Posterior vena cava (tissue), 2 donors: ENCODE measurements around the gene TSPEAR. TPM values are rescaled to one million over a fixed set of nuclear protein-coding genes. Genes with fewer than 3 reads are reported as not detected.

ENCODE experiments used
- DNase-seq: peaks from one replicate; pipeline ENCODE4 v3.0.0-alpha.2; 2020; ENCODE audit warnings: low spot score
- intact Hi-C, 2 donors: fragments of 100-400 bp; cut with DNase I; formaldehyde crosslinking; loops; one replicate each; pipeline versions ENCODE4 v1.14.1 to v1.14.2; 2022 to 2023
- total RNA-seq, 2 donors: library from RNA; stranded (reverse); fragmentation: NEBNext Ultra II Directional; extraction: Animal tissue kit (Norgen Biotek cat#: 25700); gene quantifications; one replicate each; pipeline ENCODE4 v1.2.1, GENCODE V29; 2021
- donor health status: DM: yes; HTN: yes; CAD: no.
- donor health status: DM: yes; HTN: yes; CAD: no.

Gene TSPEAR
- total RNA-seq, 2 donors from 2014 or later, result 0.14 to 0.48 TPM

DNA sequence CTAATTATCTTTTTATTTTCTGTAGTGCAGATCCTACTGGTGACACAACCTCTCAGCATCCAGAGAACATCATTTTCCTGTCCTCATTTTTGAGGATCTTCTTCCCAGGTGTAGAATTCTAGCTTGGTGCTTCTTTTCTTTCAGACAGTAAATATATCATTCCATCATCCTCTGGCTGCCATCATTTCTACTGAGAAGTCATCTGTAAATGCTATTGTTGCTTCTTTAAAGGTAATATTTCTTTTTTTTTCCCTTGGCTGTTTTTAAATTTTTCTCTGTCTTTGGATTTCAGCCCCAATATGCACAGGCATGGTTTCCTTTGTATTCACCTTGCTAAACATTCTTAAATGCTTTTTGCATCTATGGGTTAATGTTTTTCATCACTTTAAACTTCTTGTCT, 87.8 kb downstream of the TSPEAR start:
- intact Hi-C loops, result no loop called here
- no peak for DNase-seq

GRCh38 chr21:44619886-44620285, 91.5 kb downstream of the TSPEAR start:
- intact Hi-C loops, result loop anchor here in 1 of 2 donors (10.0 kb wide), 1 partner anchor 295 kb away; no protein-coding TSS in a partner anchor
- DNase-seq, result no peak

GRCh38 chr21:44618909-44619308, 92.5 kb downstream of the TSPEAR start:
- intact Hi-C loops, result loop anchor here in 1 of 2 donors (10.0 kb wide), 1 partner anchor 296 kb away; no protein-coding TSS in a partner anchor
- DNase-seq, result no peak

GRCh38 chr21:44618504-44618903, 92.9 kb downstream of the TSPEAR start:
- no peak for DNase-seq
- intact Hi-C loops, result loop anchor here in 1 of 2 donors (10.0 kb wide), 1 partner anchor 296 kb away; no protein-coding TSS in a partner anchor

- intact Hi-C loops, result loop anchor here in 1 of 2 donors (10.0 kb wide), 1 partner anchor 298 kb away; no protein-coding TSS in a partner anchor
These were observed 94.3 kb downstream of the TSPEAR start for GRCh38 chr21:44617071-44617501.

DNA sequence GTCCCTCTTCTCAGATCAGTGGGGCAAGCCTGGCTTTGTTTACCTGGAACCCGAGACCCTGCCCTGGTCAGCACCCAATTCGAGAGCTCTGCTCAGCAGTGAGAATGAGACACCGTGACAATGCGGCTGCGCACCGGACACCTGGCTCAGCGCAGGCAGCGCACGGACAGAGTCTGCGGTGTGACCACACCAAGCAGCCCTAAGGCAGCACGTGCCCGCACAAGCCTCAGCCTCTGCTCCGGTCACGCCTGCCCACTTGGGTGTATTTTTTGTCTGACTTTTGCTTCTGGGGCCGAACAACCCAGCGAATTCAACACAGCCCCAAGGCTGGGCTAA, 94.8 kb downstream of the TSPEAR start:
- DNase-seq, result peak; percentile 50
- intact Hi-C loops, result loop anchor here in 1 of 2 donors (10.0 kb wide), 1 partner anchor 298 kb away; no protein-coding TSS in a partner anchor

More at GRCh38 chr21:44617071-44617501, 94.3 kb downstream of the TSPEAR start:
- no peak for DNase-seq

DNA sequence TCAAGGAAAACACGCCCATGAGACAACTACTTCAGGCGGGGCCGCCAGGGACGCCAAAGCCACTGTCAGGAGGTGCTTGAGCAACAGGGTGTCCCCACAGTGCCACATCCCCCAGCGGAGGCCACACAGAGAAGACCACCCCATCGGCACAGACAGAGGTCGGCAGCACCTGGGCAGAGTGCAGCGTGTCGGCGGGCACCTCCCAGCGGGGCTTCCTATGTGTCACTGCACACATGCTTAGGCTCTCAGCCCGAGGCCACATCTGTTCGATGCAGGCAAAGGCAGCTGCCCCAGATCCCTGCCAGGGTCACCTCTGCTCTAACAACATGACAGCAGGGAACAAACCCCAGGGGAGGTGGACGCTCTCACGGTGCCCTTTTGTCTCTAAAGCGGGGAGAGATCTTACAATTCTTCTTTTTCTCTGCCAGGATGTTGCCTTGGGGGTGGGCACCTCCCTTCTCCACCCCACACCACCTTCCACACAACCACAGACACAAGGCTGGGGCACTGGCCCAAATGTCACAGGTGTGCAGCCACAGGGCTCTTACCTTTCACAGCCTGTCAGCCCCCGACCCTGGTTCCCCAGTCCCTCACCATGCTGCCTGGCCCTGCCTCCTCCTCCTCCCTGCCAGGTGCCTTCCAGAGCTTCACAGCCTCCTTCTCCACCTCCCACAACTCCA, 95.3 kb downstream of the TSPEAR start:
- intact Hi-C loops, result loop anchor here in 1 of 2 donors (10.0 kb wide), 1 partner anchor 299 kb away; no protein-coding TSS in a partner anchor
- peak; percentile 68 for DNase-seq

DNA sequence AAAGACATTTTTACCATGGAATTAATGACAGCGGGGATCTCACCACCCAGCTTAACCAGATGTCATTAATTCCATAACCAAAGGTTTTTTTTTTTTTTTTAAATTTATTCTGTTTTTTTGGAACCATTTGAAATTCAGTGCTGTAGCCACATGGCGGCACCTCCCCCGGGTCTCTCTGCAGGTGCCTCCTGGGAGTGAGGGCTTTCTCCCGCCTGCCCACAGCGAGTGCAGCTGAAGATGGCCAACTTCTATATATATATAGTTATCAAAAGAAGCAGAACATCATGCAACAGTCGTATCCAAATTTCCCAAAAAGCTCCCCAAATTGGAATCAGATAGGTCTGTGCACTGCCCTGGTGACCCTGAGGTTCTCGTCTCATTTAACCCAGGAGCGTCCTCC, 95.9 kb downstream of the TSPEAR start:
- intact Hi-C loops, result loop anchor here in 1 of 2 donors (10.0 kb wide), 1 partner anchor 299 kb away; no protein-coding TSS in a partner anchor
- no peak for DNase-seq

GRCh38 chr21:44614961-44615391, 96.4 kb downstream of the TSPEAR start:
- intact Hi-C loops, result loop anchor here in 1 of 2 donors (10.0 kb wide), 1 partner anchor 300 kb away; no protein-coding TSS in a partner anchor
- DNase-seq, result peak; percentile 66

DNA sequence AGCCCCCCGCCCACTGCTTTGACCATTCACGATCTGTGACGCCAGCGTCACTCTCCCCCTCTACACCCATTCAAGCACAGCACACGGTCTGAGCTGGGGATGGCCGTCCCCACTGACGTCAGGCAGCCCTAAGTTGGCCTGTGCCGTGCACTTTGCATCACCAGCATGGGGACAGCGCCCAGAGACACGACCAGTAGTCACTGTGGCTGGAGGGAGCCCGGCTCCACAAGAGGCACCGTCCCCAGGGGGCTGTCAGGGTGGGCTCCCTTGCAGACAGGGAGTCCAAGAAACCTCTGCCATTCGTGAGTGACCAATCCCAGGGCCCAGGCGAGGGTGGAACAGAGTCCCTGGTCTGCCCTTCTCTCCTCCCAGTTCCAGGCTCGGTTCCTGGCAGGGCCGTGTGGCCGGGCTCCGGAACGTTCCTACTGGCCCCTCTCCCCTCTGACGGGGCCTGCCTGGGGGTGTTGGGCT, 97.2 kb downstream of the TSPEAR start:
- intact Hi-C loops, result loop anchor here in 1 of 2 donors (10.0 kb wide), 1 partner anchor 301 kb away; no protein-coding TSS in a partner anchor
- DNase-seq, result peak; percentile 73

DNA sequence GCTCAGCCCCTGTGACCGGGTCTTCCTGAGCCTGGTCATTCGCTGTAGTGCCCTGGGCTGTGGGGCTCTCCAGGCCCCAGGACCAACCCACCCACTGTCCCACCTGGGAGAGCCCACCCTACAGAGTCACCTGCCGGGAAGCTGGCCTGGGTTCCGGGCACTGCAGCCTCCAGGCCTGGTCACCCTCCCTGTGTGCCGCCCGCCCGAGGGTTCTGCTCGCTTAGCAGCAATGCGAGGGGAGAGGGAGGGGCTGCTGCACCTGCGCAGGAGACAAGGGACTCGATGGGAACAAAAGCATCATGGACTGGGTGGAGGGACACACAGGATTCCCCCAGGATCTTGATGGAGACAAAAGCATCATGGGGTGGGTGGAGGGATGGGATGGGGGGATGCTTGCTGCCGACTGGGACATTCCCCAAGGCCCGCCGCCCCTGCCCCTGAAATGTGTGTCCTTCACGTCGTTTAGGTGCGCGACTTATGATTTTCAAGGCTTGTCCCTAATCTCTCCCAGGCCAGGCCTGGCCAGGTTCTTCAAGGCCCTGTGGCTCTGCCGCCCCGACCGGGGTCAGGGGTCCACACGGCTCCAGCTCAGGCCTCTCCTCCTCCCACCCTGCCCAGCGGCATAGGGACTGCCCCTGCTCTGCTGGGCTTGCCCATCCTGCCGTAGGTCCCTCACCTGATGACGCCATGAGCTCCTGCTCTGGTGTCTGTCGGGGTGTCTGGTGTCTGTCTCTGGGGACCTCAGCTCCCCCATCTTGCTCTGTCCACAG, 97.8 kb downstream of the TSPEAR start:
- intact Hi-C loops, result loop anchor here in 1 of 2 donors (10.0 kb wide), 1 partner anchor 301 kb away; no protein-coding TSS in a partner anchor
- DNase-seq, result peak; percentile 71

DNA sequence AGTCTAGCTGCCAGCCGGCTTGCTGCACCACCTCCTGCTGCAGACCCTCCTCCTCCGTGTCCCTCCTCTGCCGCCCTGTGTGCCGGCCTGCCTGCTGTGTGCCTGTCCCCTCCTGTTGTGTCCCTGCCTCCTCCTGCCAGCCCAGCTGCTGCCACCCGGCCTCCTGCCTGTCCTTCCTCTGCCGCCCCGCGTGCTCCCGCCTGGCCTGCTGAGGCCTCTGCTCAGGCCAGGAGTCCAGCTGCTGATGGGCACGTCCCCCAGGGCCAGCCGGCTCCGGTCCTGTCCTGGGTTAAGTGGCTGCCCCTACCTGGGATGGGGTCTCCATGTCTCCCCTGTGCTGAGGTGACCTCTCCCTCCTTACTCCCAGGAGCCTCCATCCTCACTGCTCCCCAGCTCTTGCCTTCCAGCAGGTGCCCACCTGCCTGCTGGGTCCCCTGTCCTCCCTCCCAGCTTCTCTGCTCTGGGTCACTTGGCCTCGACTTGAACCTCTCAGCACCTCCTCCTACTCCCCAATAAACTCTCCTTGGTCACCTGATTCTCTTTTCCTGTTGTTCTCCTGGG, 98.6 kb downstream of the TSPEAR start:
- peak; percentile 66 for DNase-seq
- intact Hi-C loops, result loop anchor here in 1 of 2 donors (10.0 kb wide), 1 partner anchor 302 kb away; no protein-coding TSS in a partner anchor

DNA sequence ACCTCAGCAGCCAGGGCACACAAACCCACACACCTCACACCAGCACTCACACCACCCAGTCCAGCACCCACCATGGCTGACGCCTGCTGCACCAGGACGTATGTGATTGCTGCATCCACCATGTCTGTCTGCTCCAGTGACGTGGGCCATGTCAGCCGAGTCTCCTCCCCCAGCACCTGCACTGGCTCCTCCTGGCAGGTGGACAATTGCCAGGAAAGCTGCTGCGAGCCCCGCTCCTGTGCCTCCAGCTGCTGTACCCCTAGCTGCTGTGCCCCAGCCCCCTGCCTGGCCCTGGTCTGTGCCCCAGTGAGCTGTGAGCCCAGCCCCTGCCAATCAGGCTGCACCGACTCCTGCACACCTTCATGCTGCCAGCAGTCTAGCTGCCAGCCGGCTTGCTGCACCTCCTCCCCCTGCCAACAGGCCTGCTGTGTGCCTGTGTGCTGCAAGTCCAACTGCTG, 99.3 kb downstream of the TSPEAR start, which contains the start of gene KRTAP10-8:
Gene KRTAP10-8 (plus strand): TSS at position 51 of the 458 bp plus-strand sequence. CDS start 22 bp downstream, at position 73.
- intact Hi-C loops, result loop anchor here in 1 of 2 donors (10.0 kb wide), 1 partner anchor 303 kb away; no protein-coding TSS in a partner anchor
- DNase-seq, result peak; percentile 71

DNA sequence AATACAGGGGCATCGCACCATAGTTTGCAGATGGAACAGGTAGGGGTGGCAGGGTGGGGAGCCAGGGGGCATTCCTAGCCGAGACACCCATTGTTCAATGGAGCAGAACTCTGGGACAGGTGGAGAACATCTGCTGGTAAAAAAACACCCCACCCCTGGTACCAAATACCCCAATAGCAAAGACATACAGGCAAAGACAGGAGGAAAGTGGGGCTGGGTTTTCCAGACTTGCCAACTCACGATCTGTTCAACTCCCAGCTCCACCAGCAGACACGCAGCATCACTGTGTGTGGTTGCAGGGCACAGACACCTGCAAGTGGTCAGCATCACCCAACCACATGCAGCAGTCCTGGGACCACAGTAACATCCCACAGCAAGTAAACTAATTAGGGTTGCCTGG, 99.8 kb downstream of the TSPEAR start:
- intact Hi-C loops, result loop anchor here in 1 of 2 donors (10.0 kb wide), 1 partner anchor 303 kb away; no protein-coding TSS in a partner anchor

GRCh38 chr21:44610157-44610843, 101.1 kb downstream of the TSPEAR start:
- intact Hi-C loops, result loop anchor here in 1 of 2 donors (10.0 kb wide), 1 partner anchor 305 kb away; no protein-coding TSS in a partner anchor
- peak; percentile 55 for DNase-seq

More for the DNA sequence above, 99.8 kb downstream of the TSPEAR start:
- DNase-seq, result no peak

GRCh38 chr21:44609193-44609592, 102.2 kb downstream of the TSPEAR start:
- DNase-seq, result no peak
- intact Hi-C loops, result no loop called here

- no peak for DNase-seq
- intact Hi-C loops, result no loop called here
These were observed 104.9 kb downstream of the TSPEAR start for GRCh38 chr21:44606495-44606894.

DNA sequence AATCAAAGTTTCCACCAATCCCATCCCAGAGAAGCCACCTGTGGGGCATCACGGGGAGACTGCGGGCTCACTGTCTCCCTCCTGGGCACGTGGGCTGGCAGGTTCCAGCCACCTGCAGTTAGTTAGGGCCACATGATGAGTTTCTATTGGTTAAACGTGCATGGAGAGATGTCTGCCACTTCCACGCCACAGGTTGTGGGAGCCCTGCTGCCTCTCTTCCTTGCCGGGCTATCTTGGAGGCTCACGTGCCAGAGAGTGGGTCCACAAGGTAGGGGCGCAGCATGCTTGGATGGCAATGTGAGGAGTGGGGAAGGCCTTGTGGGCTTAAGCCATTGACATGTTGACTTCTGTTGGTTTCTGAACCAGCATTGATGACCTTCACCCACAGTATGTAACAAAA, 107.5 kb downstream of the TSPEAR start:
- intact Hi-C loops, result no loop called here
- peak; percentile 57 for DNase-seq
